Psoas muscle (tissue), 8 donors: ENCODE results near the gene IL20. TPM values are rescaled to one million over a fixed set of nuclear protein-coding genes. Genes with fewer than 3 reads are reported as not detected.

ENCODE experiments used
- ATAC-seq, 4 donors: fragments of 200-7000 bp; cut with Tn5 transposase; one replicate each; pipeline ENCODE4 v1.9.1; 2020; ENCODE audit warnings: moderate library complexity in 3 of 4, mild to moderate bottlenecking in 2 of 4
- DNase-seq, 2 donors: peaks; one replicate each; pipeline ENCODE4 v3.0.0-alpha.2; 2020
- H3K27ac ChIP-seq: fragments of 200-600 bp; one replicate; pipeline ENCODE4 v1.8.0; 2022
- H3K27me3 ChIP-seq, 3 donors: fragments of 200-600 bp in 1 of 3; one replicate each; pipeline versions ENCODE4 v1.6.1 to v1.8.0; 2013 to 2022; ENCODE audit warnings: low read length in 2 of 3, mild to moderate bottlenecking in 2 of 3, moderate library complexity in 1 of 3; ENCODE audit not compliant: insufficient read depth in 3 of 3
- H3K36me3 ChIP-seq, 2 donors: fragments of 200-600 bp in 1 of 2; one replicate each; pipeline versions ENCODE4 v1.6.1 to v1.8.0; 2013 to 2022; ENCODE audit warnings: low read depth in 1 of 2, mild to moderate bottlenecking in 1 of 2, moderate library complexity in 1 of 2; ENCODE audit not compliant: insufficient read depth in 1 of 2
- H3K4me1 ChIP-seq: fragments of 200-600 bp; one replicate; pipeline ENCODE4 v1.8.0; 2022
- H3K4me3 ChIP-seq: fragments of 200-600 bp; one replicate; pipeline ENCODE4 v1.8.0; 2022; ENCODE audit warnings: mild to moderate bottlenecking
- H3K9me3 ChIP-seq: fragments of 200-600 bp; one replicate; pipeline ENCODE4 v1.8.0; 2022
- WGBS, 3 donors: extraction: QIAGEN DNeasy Blood & Tissue Kit; methylation state at CpG; one replicate each; pipeline versions ENCODE4 v1.1.6 to v1.1.7; 2013; 5-methylcytosine and 5-hydroxymethylcytosine counted together
- intact Hi-C, 2 donors: fragments of 100-400 bp; cut with DNase I; formaldehyde crosslinking; loops; one replicate each; pipeline versions ENCODE4 v1.11.0 to v1.14.2; 2022
- polyA plus RNA-seq, 3 donors: library from polyadenylated mRNA; stranded (reverse); fragments of 200-250 nt; gene quantifications; one replicate each; pipeline ENCODE4 v1.2.3, GENCODE V29; 2013
- total RNA-seq, 4 donors: library from RNA; stranded (reverse); fragmentation: NEBNext Ultra II Directional in 2 of 4; extraction: Animal tissue kit (Norgen Biotek cat#: 25700) in 2 of 4; gene quantifications; one replicate each; pipeline versions ENCODE4 v1.2.1 to v1.2.4, GENCODE V29; 2021 to 2023
- TF ChIP-seq, protein P1 (sequence below): fragments of 200-600 bp; IDR thresholded peaks from one replicate; pipeline ENCODE4 v1.8.0; 2022; ENCODE audit warnings: antibody characterized with exemption
- donor health status: healthy with polysubstance abuse.
- donor health status: DM: no; HTN: no; CAD: no; lungs with moderate emphysema.
- donor health status: Bipolar disorder and iron deficiency.
- donor health status: healthy.
- donor health status: DM: yes; HTN: yes; CAD: no.
- donor health status: DM: no; HTN: no; CAD: no.
- donor health status: DM: no; HTN: no; CAD: no.
- donor health status: DM: yes; HTN: yes; CAD: no.

The IL20 gene
- total and polyA plus RNA-seq, 7 donors = 1.2 TPM; not detected in 6

DNA sequence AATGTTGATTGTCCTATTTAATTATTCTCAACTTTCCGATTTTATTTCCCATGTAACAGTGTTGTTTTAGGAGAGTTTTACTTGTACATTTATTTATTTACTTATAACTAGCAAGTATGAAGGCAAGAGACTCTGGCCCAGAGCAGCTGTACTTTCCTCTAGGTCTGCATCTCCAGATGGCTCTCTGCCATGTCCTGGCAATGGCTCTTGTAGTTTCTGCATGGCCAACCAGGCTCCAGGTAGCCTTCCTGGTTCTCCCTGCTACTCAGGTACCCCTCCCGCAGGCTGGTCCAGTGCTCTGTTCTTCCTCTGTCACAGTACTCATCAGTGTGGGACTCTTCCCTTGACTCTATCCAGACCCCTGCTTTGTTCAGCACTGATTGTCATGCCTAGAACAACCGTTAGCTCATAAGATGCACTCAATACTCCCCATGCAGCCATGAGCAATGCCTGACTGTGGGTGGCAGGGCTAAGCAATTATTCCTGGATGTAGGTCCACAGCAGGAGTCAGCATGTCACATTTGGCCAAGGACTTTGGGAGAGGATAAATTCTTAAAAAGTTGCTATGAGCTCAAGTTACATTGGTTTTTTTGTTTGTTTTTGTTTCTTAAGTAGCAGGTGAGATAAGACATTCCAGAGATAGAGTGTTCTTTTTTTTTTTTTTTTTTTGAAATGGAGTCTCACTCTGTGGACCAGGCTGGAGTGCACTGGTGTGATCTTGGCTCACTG lies 10.9 kb upstream of the IL20 start:
- DNase-seq (no peak), ATAC-seq (no peak)
- H3K4me1 ChIP-seq = no peaks in the 10 kb centered on the region
- H3K27me3 ChIP-seq = no peaks in the 10 kb centered on the region
- H3K9me3 ChIP-seq = peaks cover 3% of the 10 kb centered on the region
- no peaks in the 10 kb centered on the region for H3K36me3 ChIP-seq
- H3K4me3 ChIP-seq = no peak overlapping the region
- TF ChIP-seq, protein P1, sequence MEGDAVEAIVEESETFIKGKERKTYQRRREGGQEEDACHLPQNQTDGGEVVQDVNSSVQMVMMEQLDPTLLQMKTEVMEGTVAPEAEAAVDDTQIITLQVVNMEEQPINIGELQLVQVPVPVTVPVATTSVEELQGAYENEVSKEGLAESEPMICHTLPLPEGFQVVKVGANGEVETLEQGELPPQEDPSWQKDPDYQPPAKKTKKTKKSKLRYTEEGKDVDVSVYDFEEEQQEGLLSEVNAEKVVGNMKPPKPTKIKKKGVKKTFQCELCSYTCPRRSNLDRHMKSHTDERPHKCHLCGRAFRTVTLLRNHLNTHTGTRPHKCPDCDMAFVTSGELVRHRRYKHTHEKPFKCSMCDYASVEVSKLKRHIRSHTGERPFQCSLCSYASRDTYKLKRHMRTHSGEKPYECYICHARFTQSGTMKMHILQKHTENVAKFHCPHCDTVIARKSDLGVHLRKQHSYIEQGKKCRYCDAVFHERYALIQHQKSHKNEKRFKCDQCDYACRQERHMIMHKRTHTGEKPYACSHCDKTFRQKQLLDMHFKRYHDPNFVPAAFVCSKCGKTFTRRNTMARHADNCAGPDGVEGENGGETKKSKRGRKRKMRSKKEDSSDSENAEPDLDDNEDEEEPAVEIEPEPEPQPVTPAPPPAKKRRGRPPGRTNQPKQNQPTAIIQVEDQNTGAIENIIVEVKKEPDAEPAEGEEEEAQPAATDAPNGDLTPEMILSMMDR = no peak
- 75 to 76% (median 76%) methylated on average over 3 of the region's 3 CpGs for WGBS, 3 donors
- H3K27ac ChIP-seq = no peak overlapping the region
- intact Hi-C loops = no loop called here

DNA sequence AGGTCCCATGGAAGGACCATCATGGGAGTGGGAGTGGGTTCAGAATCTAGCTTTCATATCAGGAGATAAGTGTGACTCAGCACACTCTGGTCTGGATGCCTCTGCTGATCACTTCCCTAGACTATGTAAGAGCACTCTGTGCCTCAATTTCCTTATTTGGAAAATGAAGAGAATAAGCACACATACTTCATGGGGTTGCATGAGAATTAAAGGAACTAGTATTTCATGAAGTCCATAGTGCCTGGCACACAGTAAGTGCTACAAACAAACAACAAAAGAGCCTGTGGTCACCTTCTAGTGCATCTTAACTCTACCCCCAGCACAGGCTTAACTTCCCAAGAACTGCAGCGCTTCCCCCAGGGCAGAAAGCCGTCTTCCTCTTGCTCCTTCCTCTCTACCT lies 9.6 kb upstream of the IL20 start:
- Histone ChIP-seq H3K4me1 (no peaks in the 10 kb centered on the region), H3K27ac (no peak overlapping the region), H3K9me3 (peaks cover 3% of the 10 kb centered on the region), H3K36me3 (no peaks in the 10 kb centered on the region), H3K4me3 (no peak overlapping the region), H3K27me3 (peaks cover 0 to under 1% (median 0%) of the 10 kb centered on the region in 3 donors)
- no peak for DNase-seq
- intact Hi-C loops = no loop called here
- TF ChIP-seq, protein P1 = no peak
- no peak for ATAC-seq
- 88 to 92% (median 88%) methylated on average over 2 of the region's 2 CpGs for WGBS, 3 donors

DNA sequence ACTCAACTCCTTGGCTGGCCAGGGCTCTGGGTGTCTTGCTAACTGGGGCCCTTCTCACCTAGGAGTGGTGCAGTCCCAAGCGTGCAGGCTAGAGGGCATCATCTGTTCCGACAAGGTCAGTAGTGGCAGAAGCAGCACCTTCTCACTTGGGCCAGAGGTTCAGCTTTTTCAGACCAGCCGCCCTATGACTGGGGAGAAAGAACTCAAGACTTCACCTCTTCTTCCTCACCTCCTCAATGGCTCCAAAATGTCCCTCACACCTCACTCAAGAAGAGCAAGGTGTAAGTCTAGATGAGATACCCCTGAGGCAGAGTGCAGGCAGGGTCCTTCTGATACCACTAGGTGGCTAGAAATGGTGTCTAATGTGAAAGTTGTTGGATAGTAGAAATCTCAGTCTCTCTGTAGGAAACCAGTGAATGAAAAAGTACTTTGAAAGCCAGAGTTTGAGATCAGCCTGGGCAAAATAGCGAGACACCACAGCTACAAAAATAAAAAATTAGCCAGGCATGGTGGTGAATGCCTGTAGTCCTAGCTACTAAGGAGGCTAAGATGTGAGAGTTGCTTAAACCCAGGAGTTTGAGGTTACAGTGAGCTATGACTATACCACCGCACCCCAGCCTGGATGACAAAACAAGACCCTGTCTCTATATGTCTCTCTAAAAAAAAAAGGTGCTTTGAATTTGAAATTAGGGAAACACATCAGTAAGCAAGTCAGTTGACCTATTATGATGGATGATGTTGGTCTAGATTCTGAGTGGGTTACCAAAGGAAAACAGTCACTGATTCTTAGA lies 8.6 kb upstream of the IL20 start:
- DNase-seq = no peak
- H3K36me3 ChIP-seq = no peaks in the 10 kb centered on the region
- H3K27ac ChIP-seq = no peak overlapping the region
- intact Hi-C loops = no loop called here
- TF ChIP-seq, protein P1 = peak; percentile 4
- H3K9me3 ChIP-seq = peaks cover 3% of the 10 kb centered on the region
- ATAC-seq = no peak
- H3K4me1 ChIP-seq = no peaks in the 10 kb centered on the region
- WGBS, 3 donors = 86 to 91% (median 89%) methylated on average over 5 of the region's 5 CpGs
- H3K4me3 ChIP-seq = no peak overlapping the region
- H3K27me3 ChIP-seq = peaks cover 0 to 5% (median 0%) of the 10 kb centered on the region in 3 donors

DNA sequence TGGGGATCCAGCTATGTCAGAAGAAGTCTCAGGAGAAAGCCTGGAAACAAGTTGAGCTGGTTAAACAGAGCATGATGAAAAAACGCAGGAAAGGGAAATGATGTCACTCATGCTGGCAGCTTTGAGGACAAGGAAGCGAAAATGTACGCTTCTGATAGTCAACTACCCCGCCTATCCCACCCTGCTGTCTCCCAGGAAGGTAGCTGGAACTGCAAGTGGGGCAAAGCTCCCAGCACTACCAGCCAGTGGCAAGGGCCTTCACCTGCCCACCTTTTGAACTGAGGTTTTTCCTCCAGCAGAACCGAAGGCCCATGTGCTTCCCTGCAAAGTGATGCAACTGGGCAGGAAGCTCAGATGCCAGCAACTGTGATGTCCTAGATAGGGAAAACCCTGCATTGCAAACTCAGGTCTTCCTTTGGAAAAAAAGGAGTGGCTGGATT lies 6.3 kb upstream of the IL20 start:
- TF ChIP-seq, protein P1 = no peak
- Histone ChIP-seq H3K9me3 (no peaks in the 10 kb centered on the region), H3K27ac (no peak overlapping the region), H3K4me1 (no peaks in the 10 kb centered on the region), H3K36me3 (no peaks in the 10 kb centered on the region), H3K27me3 (peaks cover 0 to 5% (median 0%) of the 10 kb centered on the region in 3 donors), H3K4me3 (no peak overlapping the region)
- ATAC-seq (no peak), DNase-seq (no peak)
- 49 to 67% (median 62%) methylated on average over 5 of the region's 5 CpGs for WGBS, 3 donors
- intact Hi-C loops = no loop called here
